ENCODE data around the gene UAP1L1. TPM values are rescaled to one million over a fixed set of nuclear protein-coding genes. Genes with fewer than 3 reads are reported as not detected.
A peak's percentile ranks its signal among the peaks of the same experiment; 100 is the strongest.

UAP1L1 gene
- total RNA-seq, 1 donor, result 14.8 TPM

- no peak for DNase-seq (ENCODE audit: low read depth in 2 of 3, low spot score in 2 of 3)
Observed at GRCh38 chr9:137128158-137128861, 51.0 kb downstream of the UAP1L1 start.

- no peak for DNase-seq (ENCODE audit: low read depth in 2 of 3, low spot score in 2 of 3)
Observed at GRCh38 chr9:137128862-137129455, 51.6 kb downstream of the UAP1L1 start.

- peak; percentile 76 to 86 (median 86) for DNase-seq (ENCODE audit: low read depth in 2 of 3, low spot score in 2 of 3)
Observed at GRCh38 chr9:137129456-137130175, 52.3 kb downstream of the UAP1L1 start.

GRCh38 chr9:137130176-137130755 is 52.9 kb downstream of the UAP1L1 start:
- no peak for DNase-seq (ENCODE audit: low read depth in 2 of 3, low spot score in 2 of 3)

Small RNA genes lying within 50 kb of the gene (small RNA-seq; reads per million reads assigned to genes)
- gene RF00153, result not detected

Other genes with a start within 250 kb of the UAP1L1 start
- gene AJM1, start 235.0 kb upstream of the UAP1L1 start, total RNA-seq, result 0.27 TPM
- gene PHPT1, start 228.1 kb upstream of the UAP1L1 start, total RNA-seq, result 36.9 TPM
- gene MAMDC4, start 225.2 kb upstream of the UAP1L1 start, total RNA-seq, result 1.1 TPM
- 211 TPM for gene EDF1, start 211.2 kb upstream of the UAP1L1 start, total RNA-seq
- gene TRAF2, start 191.0 kb upstream of the UAP1L1 start, total RNA-seq, result 20.5 TPM
- gene FBXW5, start 132.8 kb upstream of the UAP1L1 start, total RNA-seq, result 179 TPM
- 0.81 TPM for gene C8G, start 132.3 kb upstream of the UAP1L1 start, total RNA-seq
- gene LCN12, start 125.2 kb upstream of the UAP1L1 start, total RNA-seq, result 0.54 TPM
- gene PTGDS, start 100.0 kb upstream of the UAP1L1 start, total RNA-seq, result not detected
- gene LCNL1, start 94.5 kb upstream of the UAP1L1 start, total RNA-seq, result not detected
- gene PAXX, start 85.1 kb upstream of the UAP1L1 start, total RNA-seq, result 16.7 TPM
- 0.27 TPM for gene CLIC3, start 80.9 kb upstream of the UAP1L1 start, total RNA-seq
- gene ABCA2, start 49.3 kb upstream of the UAP1L1 start, total RNA-seq, result 99.1 TPM
- 14.3 TPM for gene FUT7, start 45.4 kb upstream of the UAP1L1 start, total RNA-seq
- 51.2 TPM for gene NPDC1, start 31.3 kb upstream of the UAP1L1 start, total RNA-seq
- gene ENTPD2, start 23.5 kb upstream of the UAP1L1 start, total RNA-seq, result not detected
- 4.8 TPM for gene SAPCD2, start 7.0 kb upstream of the UAP1L1 start, total RNA-seq
- 70.8 TPM for gene MAN1B1, start 9.5 kb downstream of the UAP1L1 start, total RNA-seq
- 154 TPM for gene DPP7, start 37.2 kb downstream of the UAP1L1 start, total RNA-seq
- gene GRIN1, start 61.6 kb downstream of the UAP1L1 start, total RNA-seq, result under 0.01 TPM
- gene LRRC26, start 92.5 kb downstream of the UAP1L1 start, total RNA-seq, result 2.2 TPM
- not detected for gene TMEM210, start 94.5 kb downstream of the UAP1L1 start, total RNA-seq
- 59.8 TPM for gene ANAPC2, start 111.0 kb downstream of the UAP1L1 start, total RNA-seq
- gene SSNA1, start 111.2 kb downstream of the UAP1L1 start, total RNA-seq, result 78.4 TPM
- 3.0 TPM for gene TPRN, start 123.2 kb downstream of the UAP1L1 start, total RNA-seq
- gene TMEM203, start 128.1 kb downstream of the UAP1L1 start, total RNA-seq, result 35.5 TPM
- gene NDOR1, start 128.2 kb downstream of the UAP1L1 start, total RNA-seq, result 10.2 TPM
- gene RNF208, start 144.7 kb downstream of the UAP1L1 start, total RNA-seq, result 1.3 TPM
- gene CYSRT1, start 147.7 kb downstream of the UAP1L1 start, total RNA-seq, result 0.27 TPM
- gene RNF224, start 150.0 kb downstream of the UAP1L1 start, total RNA-seq, result not detected
- not detected for gene SLC34A3, start 153.4 kb downstream of the UAP1L1 start, total RNA-seq
- gene TUBB4B, start 163.8 kb downstream of the UAP1L1 start, total RNA-seq, result 141 TPM
- 0.54 TPM for gene STPG3, start 173.8 kb downstream of the UAP1L1 start, total RNA-seq
- 72.7 TPM for gene NELFB, start 177.8 kb downstream of the UAP1L1 start, total RNA-seq
- 25.0 TPM for gene TOR4A, start 200.2 kb downstream of the UAP1L1 start, total RNA-seq
- 5.1 TPM for gene NRARP, start 224.8 kb downstream of the UAP1L1 start, total RNA-seq